Inflammatory macrophage (primary cell): ENCODE data around the gene BMPER.

Experiments used
- DNase-seq, 2 donors: peaks; one replicate each; pipeline ENCODE4 v3.0.0-alpha.2; 2020 to 2022

BMPER gene

GRCh38 chr7:33892945-33893344, 12.4 kb upstream of the BMPER start:
- DNase-seq: no peak

GRCh38 chr7:33893377-33893776, 12.0 kb upstream of the BMPER start:
- DNase-seq: no peak

DNA sequence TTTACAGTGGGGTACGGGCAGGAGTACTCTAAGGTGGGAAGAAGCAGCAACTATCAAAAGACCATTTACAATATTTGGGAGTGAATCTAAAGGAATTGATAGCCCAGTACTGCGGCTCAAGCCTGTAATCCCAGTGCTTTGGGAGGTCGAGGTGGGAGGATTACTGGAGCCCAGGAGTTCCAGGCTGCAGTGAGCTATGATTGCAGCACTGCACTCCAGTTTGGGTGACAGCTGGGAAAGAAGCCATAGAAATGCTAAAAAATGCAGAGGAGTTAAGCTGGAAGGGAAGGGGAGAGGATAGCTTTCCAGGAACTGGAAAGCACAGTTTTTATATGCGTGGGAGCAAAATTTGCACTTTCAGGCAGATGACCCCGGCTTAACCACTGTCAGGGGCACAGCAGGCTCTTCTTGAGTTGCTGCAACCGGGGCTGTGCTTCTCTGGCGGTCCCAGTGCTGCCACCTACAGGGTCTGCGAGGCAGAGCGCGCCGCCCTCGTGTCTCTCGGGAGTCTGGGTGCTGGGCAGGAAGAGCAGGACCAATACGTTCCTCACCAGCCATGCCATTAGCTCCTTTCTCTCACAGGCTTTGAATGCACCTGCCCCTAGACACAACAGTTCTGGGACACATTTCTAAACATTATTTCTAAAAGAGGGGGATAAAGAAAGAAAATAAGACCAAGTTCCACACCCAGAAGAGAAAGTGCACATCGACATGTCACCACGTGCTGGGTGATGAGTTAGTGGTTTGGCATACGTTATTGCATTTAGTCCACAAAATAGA, 10.1 kb upstream of the BMPER start:
- peak; percentile 64 to 66 for DNase-seq

- no peak for DNase-seq
These were observed 4.8 kb upstream of the BMPER start for GRCh38 chr7:33900501-33900900.

- DNase-seq: no peak
These were observed 4.1 kb upstream of the BMPER start for GRCh38 chr7:33901199-33901598.

GRCh38 chr7:33901847-33902246, 3.5 kb upstream of the BMPER start:
- no peak for DNase-seq

GRCh38 chr7:33902746-33903145, 2.6 kb upstream of the BMPER start:
- no peak for DNase-seq

DNA sequence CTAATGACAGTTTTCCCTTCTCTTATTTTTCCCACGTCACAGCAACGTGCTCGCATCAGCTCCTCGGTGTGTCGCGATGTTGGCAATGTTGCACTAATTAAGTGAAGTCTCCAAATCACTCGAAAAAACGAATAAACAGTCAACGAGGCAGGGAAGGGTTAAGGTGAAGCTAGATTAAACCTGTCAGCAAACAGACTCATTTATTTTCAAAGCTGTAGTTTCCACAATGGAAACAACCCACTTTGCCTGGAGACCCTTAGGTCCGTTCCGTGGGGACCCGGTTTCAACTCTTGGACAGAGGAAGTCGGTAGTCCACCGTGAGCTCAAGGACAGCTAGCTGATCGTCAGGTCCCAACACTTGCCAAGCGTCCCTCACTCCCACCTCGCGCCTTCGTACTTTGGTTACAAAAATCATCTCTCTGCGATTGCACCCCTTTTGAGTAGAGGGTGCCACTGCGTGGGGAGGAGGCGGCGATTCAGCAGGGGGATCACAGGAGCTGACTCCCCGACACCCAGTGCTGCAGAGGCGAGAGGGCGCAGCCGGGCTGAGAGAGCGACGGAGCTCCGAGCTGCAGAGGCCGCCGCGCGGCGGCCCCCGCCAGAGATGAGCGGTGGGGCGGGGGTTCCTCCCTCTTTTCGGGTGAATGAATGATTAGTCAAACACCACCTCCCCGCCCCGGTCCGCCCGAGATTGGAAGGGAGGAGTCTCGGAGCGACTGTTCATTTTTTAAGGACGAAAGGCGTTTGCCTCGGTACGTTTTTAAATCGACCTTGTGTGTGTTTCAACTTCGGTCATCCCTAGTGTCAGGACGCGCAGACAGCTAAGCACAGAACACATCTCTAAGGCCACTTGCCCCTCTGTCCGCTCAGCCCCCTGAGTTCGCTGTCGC, 1.3 kb upstream of the BMPER start:
- DNase-seq: no peak

GRCh38 chr7:33904681-33905388, 504 bp upstream of the BMPER start:
- no peak for DNase-seq

- DNase-seq: no peak
These were observed 1.4 kb downstream of the BMPER start for GRCh38 chr7:33906697-33907096.

- DNase-seq: no peak
These were observed 2.3 kb downstream of the BMPER start for GRCh38 chr7:33907625-33908024.

- no peak for DNase-seq
These were observed 4.0 kb downstream of the BMPER start for GRCh38 chr7:33909318-33909717.

GRCh38 chr7:33909755-33910154, 4.4 kb downstream of the BMPER start:
- no peak for DNase-seq

GRCh38 chr7:33910756-33911155, 5.4 kb downstream of the BMPER start:
- DNase-seq: no peak

DNA sequence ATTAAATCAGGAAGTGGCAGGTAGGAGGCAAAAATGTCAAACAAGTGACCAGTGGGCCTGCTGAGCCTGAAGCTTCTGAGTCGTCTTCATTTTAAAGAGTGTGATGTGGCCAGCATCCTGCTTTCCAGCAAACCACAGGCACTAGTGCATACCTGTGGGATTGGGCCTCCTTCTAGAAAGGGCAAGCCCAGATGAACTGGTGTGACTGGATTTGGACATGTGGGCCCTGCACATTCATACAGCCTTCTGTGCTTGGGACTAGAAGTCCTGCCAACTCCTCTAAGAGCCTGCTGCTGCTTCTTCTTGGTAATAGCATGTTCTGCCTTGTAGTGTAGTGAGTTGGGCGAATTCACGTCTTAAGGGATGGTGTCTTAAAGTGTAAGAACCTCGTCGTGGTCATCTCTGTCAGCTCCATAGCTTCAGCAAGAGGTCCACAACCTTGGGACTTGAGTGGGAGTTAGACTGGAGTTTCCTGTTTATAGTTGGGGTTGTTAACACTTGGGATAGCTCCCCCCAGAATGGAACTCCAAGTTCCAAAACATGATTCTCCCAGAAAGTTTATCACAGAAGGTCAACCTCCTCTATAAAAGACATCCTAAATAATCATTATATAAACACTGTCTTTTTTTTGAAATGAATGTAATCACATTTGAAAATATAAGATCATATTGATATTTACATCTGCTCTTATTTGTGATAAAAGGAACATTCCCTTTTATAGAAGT, 11.2 kb downstream of the BMPER start:
- DNase-seq: no peak

- DNase-seq: no peak
These were observed 12.3 kb downstream of the BMPER start for GRCh38 chr7:33917661-33918060.

DNA sequence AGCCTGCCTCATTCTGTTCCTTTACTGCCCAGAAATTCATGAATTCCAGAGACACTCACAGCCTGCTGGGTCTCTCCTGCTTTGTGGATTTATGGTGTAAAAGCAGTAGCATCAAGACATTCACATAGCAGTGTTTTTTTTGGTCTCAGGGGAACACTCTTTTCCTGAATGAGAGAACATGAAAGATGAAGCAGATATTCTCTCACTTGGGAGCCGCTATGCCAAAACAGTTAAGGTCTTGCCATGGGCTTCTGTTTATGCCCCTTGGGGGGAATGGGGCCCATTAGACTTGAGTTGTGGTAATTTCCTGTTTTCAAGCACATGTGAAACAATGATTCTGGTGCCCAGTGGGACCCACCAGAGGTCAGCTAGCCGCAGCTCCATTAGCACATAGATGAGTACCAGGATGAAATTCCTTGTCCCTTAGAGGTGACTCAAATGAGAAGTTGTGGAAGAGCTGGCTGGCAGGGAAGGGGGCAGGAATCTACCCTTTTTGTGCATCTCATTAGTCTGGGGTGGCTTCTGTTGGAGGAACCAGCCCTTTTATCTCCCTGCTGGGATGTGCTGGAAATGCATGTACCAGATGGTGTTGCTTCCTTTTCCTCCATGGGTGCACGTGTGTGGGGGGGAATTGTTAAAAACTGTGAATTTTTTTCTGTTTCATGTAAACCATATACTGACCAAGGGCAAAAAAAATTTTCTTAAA, 13.3 kb downstream of the BMPER start:
- no peak for DNase-seq

- DNase-seq: no peak
These were observed 14.1 kb downstream of the BMPER start for GRCh38 chr7:33919449-33919848.

GRCh38 chr7:33921216-33921938, 16.0 kb downstream of the BMPER start:
- DNase-seq: no peak

DNA sequence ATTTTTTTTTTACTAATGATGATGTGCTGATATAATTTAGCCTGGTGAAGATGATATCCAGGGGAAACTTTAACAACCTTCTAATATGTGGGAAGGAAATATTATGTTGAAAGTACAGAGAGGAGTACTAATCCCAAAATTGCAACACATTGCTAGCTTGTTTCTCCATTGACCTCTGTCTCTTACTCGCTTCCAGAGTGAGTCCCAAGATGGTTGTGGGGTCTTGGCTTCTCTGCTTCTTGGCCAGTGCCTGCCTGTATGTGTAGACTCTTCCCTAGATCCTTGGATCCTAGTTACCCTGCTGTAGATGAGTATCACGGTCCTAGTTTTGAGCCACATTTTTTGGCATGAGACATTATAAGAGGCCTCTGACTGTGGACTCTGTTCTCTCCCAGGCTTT, 17.5 kb downstream of the BMPER start:
- DNase-seq: no peak
